Heart left ventricle (tissue), 16 donors: ENCODE results near the gene DIAPH3. TPM values are rescaled to one million over a fixed set of nuclear protein-coding genes. Genes with fewer than 3 reads are reported as not detected.

Experiments used
- ATAC-seq, 4 donors: fragments of 200-7000 bp; cut with Tn5 transposase; one replicate each; pipeline ENCODE4 v1.9.1; 2020 to 2022; ENCODE audit warnings: moderate library complexity in 4 of 4, mild to moderate bottlenecking in 3 of 4, moderate number of reproducible peaks in 1 of 4
- DNase-seq, 5 donors: peaks; one replicate each; pipeline ENCODE4 v3.0.0-alpha.2; 2020
- H3K27ac ChIP-seq, 12 donors: fragments of 200-600 bp; sonication (generic) in 4 of 12; one replicate each; pipeline versions ENCODE4 v1.5.0 to v1.8.0; 2016 to 2022; ENCODE audit warnings: mild to moderate bottlenecking in 2 of 12
- H3K27me3 ChIP-seq, 9 donors: fragments of 200-600 bp; sonication (generic) in 2 of 9; one replicate each; pipeline versions ENCODE4 v1.5.1 to v1.8.0; 2016 to 2022; ENCODE audit warnings: mild to moderate bottlenecking in 3 of 9
- H3K36me3 ChIP-seq, 9 donors: fragments of 200-600 bp; sonication (generic) in 2 of 9; one replicate each; pipeline versions ENCODE4 v1.5.0 to v1.8.0; 2018 to 2022; ENCODE audit warnings: mild to moderate bottlenecking in 2 of 9
- H3K4me1 ChIP-seq, 12 donors: fragments of 200-600 bp; sonication (generic) in 4 of 12; one replicate each; pipeline versions ENCODE4 v1.5.0 to v1.8.0; 2016 to 2022; ENCODE audit warnings: mild to moderate bottlenecking in 3 of 12
- H3K4me3 ChIP-seq, 12 donors: fragments of 200-600 bp; sonication (generic) in 4 of 12; one replicate each; pipeline versions ENCODE4 v1.5.0 to v1.8.0; 2017 to 2022; ENCODE audit warnings: mild to moderate bottlenecking in 9 of 12, moderate library complexity in 4 of 12
- H3K9me3 ChIP-seq, 12 donors: fragments of 200-600 bp; sonication (generic) in 4 of 12; one replicate each; pipeline versions ENCODE4 v1.5.0 to v1.8.0; 2016 to 2022; ENCODE audit warnings: mild to moderate bottlenecking in 1 of 12
- POLR2A ChIP-seq, 2 donors: fragments of 450-650 bp; IDR thresholded peaks; one replicate each; pipeline ENCODE4 v1.6.1; 2017; ENCODE audit warnings: antibody characterized with exemption in 2 of 2, mild to moderate bottlenecking in 2 of 2, moderate library complexity in 2 of 2
- WGBS, 4 donors: extraction: QIAGEN DNeasy Blood & Tissue Kit in 2 of 4; methylation state at CpG; one replicate each; pipeline versions ENCODE4 v1.1.5 to v1.1.7; 2013 to 2018; 5-methylcytosine and 5-hydroxymethylcytosine counted together
- intact Hi-C, 10 donors: fragments of 100-400 bp; cut with DNase I; formaldehyde crosslinking; loops; one replicate each; pipeline versions ENCODE4 v1.11.1 to v1.14.2; 2022
- polyA plus RNA-seq, 2 donors: library from polyadenylated mRNA; stranded (reverse); fragments of 200-250 nt; gene quantifications; one replicate each; pipeline ENCODE4 v1.2.3, GENCODE V29; 2013
- total RNA-seq, 9 donors: library from RNA; depleted of rRNA in 2 of 9; stranded (reverse); fragments of >200 nt in 2 of 9; fragmentation: NEBNext Ultra II Directional in 3 of 9; extraction: Animal tissue kit (Norgen Biotek cat#: 25700) in 3 of 9; gene quantifications; one replicate each; pipeline versions ENCODE4 v1.1.0 to v1.2.4, GENCODE V29; 2016 to 2023
- TF ChIP-seq, protein P1 (sequence below), 12 donors: fragments of 200-600 bp; sonication (generic) in 4 of 12; IDR thresholded peaks; one replicate each; pipeline versions ENCODE4 v1.5.0 to v1.8.0; 2018 to 2022; ENCODE audit warnings: antibody characterized with exemption in 12 of 12, mild to moderate bottlenecking in 5 of 12
- donor health status: ischemic (EF 13 %, LVEDD 7.1; RV severe dilation, severe dysfunction).
- donor health status: healthy with polysubstance abuse.
- donor health status: DM: no; HTN: yes; CAD: no.
- donor health status: DM: no; HTN: no; CAD: no.
- donor health status: ischemic (EF 25% LVEDD 6.9; RV normal size, moderate dysfunction).
- donor health status: ischemic (EF 25% LVEDD 5.7; RV mildly dilated, moderate dysfunction).
- donor health status: healthy.
- donor health status: DM: yes; HTN: yes; CAD: no.
- donor health status: ischemic (EF 35%, LVEDD 5.7; RV mildly dilated, moderate dysfunction).
- donor health status: nonischemic (EF 11% LVEDD 7.7; RV severe dilation, severe dysfunction).
- donor health status: DM: yes; HTN: yes; CAD: no.
- donor health status: PGD.
- donor health status: ischemic (EF 29% LVEDD 5.4; RV normal size, mild dysfunction).
- donor health status: nonischemic (EF 23%, LVEDD 6.1; RV moderate dilation, normal function).

DIAPH3 gene
- total and polyA plus RNA-seq, 11 donors = 0.03 to 3.2 (median 0.19) TPM

- no peaks in the 10 kb centered on the region for H3K27me3 ChIP-seq
- no peaks in the 10 kb centered on the region for H3K4me1 ChIP-seq
- intact Hi-C loops = no loop called here
- ATAC-seq (no peak), DNase-seq (no peak)
- TF ChIP-seq, protein P1, sequence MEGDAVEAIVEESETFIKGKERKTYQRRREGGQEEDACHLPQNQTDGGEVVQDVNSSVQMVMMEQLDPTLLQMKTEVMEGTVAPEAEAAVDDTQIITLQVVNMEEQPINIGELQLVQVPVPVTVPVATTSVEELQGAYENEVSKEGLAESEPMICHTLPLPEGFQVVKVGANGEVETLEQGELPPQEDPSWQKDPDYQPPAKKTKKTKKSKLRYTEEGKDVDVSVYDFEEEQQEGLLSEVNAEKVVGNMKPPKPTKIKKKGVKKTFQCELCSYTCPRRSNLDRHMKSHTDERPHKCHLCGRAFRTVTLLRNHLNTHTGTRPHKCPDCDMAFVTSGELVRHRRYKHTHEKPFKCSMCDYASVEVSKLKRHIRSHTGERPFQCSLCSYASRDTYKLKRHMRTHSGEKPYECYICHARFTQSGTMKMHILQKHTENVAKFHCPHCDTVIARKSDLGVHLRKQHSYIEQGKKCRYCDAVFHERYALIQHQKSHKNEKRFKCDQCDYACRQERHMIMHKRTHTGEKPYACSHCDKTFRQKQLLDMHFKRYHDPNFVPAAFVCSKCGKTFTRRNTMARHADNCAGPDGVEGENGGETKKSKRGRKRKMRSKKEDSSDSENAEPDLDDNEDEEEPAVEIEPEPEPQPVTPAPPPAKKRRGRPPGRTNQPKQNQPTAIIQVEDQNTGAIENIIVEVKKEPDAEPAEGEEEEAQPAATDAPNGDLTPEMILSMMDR (IDR thresholded peaks at IDR 0.05) = no peak
- TF ChIP-seq POLR2A (IDR thresholded peaks at IDR 0.05) = no peak
- H3K4me3 ChIP-seq = no peak overlapping the region
- no peaks in the 10 kb centered on the region for H3K9me3 ChIP-seq
- WGBS, 4 donors = 90 to 98% (median 95%) methylated on average over 2 of the region's 2 CpGs
- no peaks in the 10 kb centered on the region for H3K36me3 ChIP-seq
- H3K27ac ChIP-seq = no peak overlapping the region
Observed at GRCh38 chr13:59979589-59979988, 184.1 kb downstream of the DIAPH3 start.

GRCh38 chr13:59978862-59979261, 184.9 kb downstream of the DIAPH3 start:
- DNase-seq (no peak), ATAC-seq (no peak)
- Histone ChIP-seq H3K4me3 (no peak overlapping the region), H3K27me3 (no peaks in the 10 kb centered on the region), H3K36me3 (no peaks in the 10 kb centered on the region), H3K9me3 (no peaks in the 10 kb centered on the region), H3K27ac (no peak overlapping the region), H3K4me1 (no peaks in the 10 kb centered on the region)
- intact Hi-C loops = no loop called here
- TF ChIP-seq POLR2A (IDR thresholded peaks at IDR 0.05) = no peak
- TF ChIP-seq, protein P1 (IDR thresholded peaks at IDR 0.05) = no peak

GRCh38 chr13:59976856-59977255, 186.9 kb downstream of the DIAPH3 start:
- Histone ChIP-seq H3K27me3 (no peaks in the 10 kb centered on the region), H3K36me3 (no peaks in the 10 kb centered on the region), H3K4me3 (no peak overlapping the region), H3K9me3 (no peaks in the 10 kb centered on the region), H3K27ac (no peak overlapping the region), H3K4me1 (no peaks in the 10 kb centered on the region)
- TF ChIP-seq, protein P1 (IDR thresholded peaks at IDR 0.05) = no peak
- TF ChIP-seq POLR2A (IDR thresholded peaks at IDR 0.05) = no peak
- no peak for DNase-seq
- no peak for ATAC-seq
- WGBS, 4 donors = 95 to 97% (median 97%) methylated on average over 3 of the region's 3 CpGs
- intact Hi-C loops = no loop called here

DNA sequence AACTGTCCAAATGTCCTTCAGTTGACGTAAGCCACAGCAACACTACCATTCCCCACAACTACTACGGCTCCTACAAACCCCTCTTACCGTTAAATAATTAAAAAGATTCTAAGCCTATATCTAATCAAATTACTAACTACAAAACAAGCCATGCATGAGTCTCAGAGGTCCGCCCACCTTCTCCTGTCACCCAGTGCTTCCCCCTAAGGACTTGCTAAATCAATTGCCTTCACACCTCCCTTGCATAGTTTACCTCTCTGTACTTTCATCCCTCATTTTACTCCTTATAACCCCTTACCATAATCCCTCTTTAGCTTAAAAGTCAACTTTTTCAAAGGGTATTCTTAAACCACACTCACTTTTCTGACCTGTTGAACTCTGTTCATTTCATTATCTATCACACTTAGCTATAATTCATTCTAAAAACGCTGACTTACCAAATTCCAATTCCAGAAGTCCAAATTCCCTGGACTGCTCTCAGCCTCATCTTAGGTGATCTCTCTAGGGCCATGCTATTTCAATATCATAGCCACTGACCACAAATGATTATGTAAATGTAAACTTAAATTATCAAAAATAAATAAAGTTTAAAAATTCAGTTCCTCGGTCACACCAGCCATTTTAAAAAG, 187.8 kb downstream of the DIAPH3 start:
- 86 to 94% (median 93%) methylated on average over 6 of the region's 6 CpGs for WGBS, 4 donors
- DNase-seq (no peak), ATAC-seq (no peak)

More for the DNA sequence above, 187.8 kb downstream of the DIAPH3 start:
- H3K4me1 ChIP-seq = no peaks in the 10 kb centered on the region
- no peaks in the 10 kb centered on the region for H3K27me3 ChIP-seq
- intact Hi-C loops = no loop called here
- H3K4me3 ChIP-seq = no peak overlapping the region
- H3K27ac ChIP-seq = no peak overlapping the region
- no peaks in the 10 kb centered on the region for H3K9me3 ChIP-seq
- H3K36me3 ChIP-seq = no peaks in the 10 kb centered on the region
- TF ChIP-seq POLR2A (IDR thresholded peaks at IDR 0.05) = no peak
- TF ChIP-seq, protein P1 (IDR thresholded peaks at IDR 0.05) = no peak
